Erythroblast (primary cell): Measurements from ENCODE around the gene ANO10.

Experiments
- GATA1 ChIP-seq: IDR thresholded peaks from 2 replicates; pipeline ENCODE4 v1.6.1; 2011; ENCODE audit warnings: low read depth, mild to moderate bottlenecking, control low read depth, low read length, moderate library complexity
- POLR2A ChIP-seq: IDR thresholded peaks from 2 replicates; pipeline ENCODE4 v1.6.1; 2011; ENCODE audit warnings: mild to moderate bottlenecking, low read length

- no peak for TF ChIP-seq POLR2A
- no peak for TF ChIP-seq GATA1
These were observed 233.6 kb downstream of the ANO10 start for GRCh38 chr3:43388175-43388574.
